SH-SY5Y (cell line): ENCODE measurements around the gene ELMO1.

Source experiments
- GATA2 ChIP-seq: IDR thresholded peaks from 2 replicates; pipeline ENCODE4 v1.6.1; 2011; ENCODE audit warnings: mild to moderate bottlenecking, low read depth, low read length
- GATA3 ChIP-seq: IDR thresholded peaks from 2 replicates; pipeline ENCODE4 v1.6.1; 2011; ENCODE audit warnings: low read depth, mild to moderate bottlenecking, low read length, moderate library complexity

GRCh38 chr7:37344886-37345579 lies 103.6 kb downstream of the ELMO1 start:
- TF ChIP-seq GATA2 (peak; percentile 60), GATA3 (peak; percentile 72; the same call in 1 of the 2 replicates)
